HUES6 (cell line): ENCODE data around the gene TBX4.
"Not testable (repeated sequence)": the region's sequence is repeated elsewhere in the genome, so short reads cannot be mapped to it uniquely, and the experiment has no call there.

Experiments used
- H3K27ac ChIP-seq: 2 replicates; pipeline ENCODE4 v1.7.0; 2013; ENCODE audit warnings: low read depth, mild to moderate bottlenecking, low read length, inconsistent platforms
- H3K27me3 ChIP-seq: 2 replicates; pipeline ENCODE4 v1.6.1; 2013; ENCODE audit warnings: low read length; ENCODE audit not compliant: control insufficient read depth, insufficient read depth
- H3K36me3 ChIP-seq: 2 replicates; pipeline ENCODE4 v1.6.1; 2013; ENCODE audit warnings: low read length; ENCODE audit not compliant: control insufficient read depth, insufficient read depth
- H3K4me1 ChIP-seq: 2 replicates; pipeline ENCODE4 v1.6.1; 2013; ENCODE audit warnings: low read length; ENCODE audit not compliant: control insufficient read depth, insufficient read depth
- H3K4me3 ChIP-seq: 2 replicates; pipeline ENCODE4 v1.5.1; 2013; ENCODE audit warnings: low read depth, low read length
- H3K9ac ChIP-seq: one replicate; pipeline ENCODE4 v1.6.1; 2013; ENCODE audit warnings: mild to moderate bottlenecking, low read length
- H3K9me3 ChIP-seq: 2 replicates; pipeline ENCODE4 v1.6.1; 2013; ENCODE audit warnings: low read depth, low read length; ENCODE audit not compliant: control insufficient read depth, insufficient read depth

Gene TBX4

GRCh38 chr17:61489719-61490490 is 37.7 kb downstream of the TBX4 start:
- no peaks in the 10 kb centered on the region for H3K27me3 ChIP-seq
- H3K4me1 ChIP-seq: peaks cover 20% of the 10 kb centered on the region
- no peaks in the 10 kb centered on the region for H3K9me3 ChIP-seq
- H3K4me3 ChIP-seq: no peak overlapping the region
- no peak overlapping the region for H3K9ac ChIP-seq
- no peaks in the 10 kb centered on the region for H3K36me3 ChIP-seq
- H3K27ac ChIP-seq: no peak overlapping the region

GRCh38 chr17:61490540-61490975 is 38.3 kb downstream of the TBX4 start:
- no peak overlapping the region for H3K27ac ChIP-seq
- H3K9me3 ChIP-seq: no peaks in the 10 kb centered on the region
- no peaks in the 10 kb centered on the region for H3K27me3 ChIP-seq
- H3K36me3 ChIP-seq: no peaks in the 10 kb centered on the region
- peaks cover 23% of the 10 kb centered on the region for H3K4me1 ChIP-seq
- no peak overlapping the region for H3K9ac ChIP-seq
- no peak overlapping the region for H3K4me3 ChIP-seq

- no peaks in the 10 kb centered on the region for H3K27me3 ChIP-seq
- no peak overlapping the region for H3K4me3 ChIP-seq
- H3K27ac ChIP-seq: no peak overlapping the region
- H3K36me3 ChIP-seq: no peaks in the 10 kb centered on the region
- H3K9ac ChIP-seq: no peak overlapping the region
- no peaks in the 10 kb centered on the region for H3K9me3 ChIP-seq
- peaks cover 19% of the 10 kb centered on the region for H3K4me1 ChIP-seq
These were observed 39.8 kb downstream of the TBX4 start for GRCh38 chr17:61491981-61492380.

- Histone ChIP-seq H3K27me3 (no peaks in the 10 kb centered on the region), H3K4me3 (no peak overlapping the region), H3K36me3 (no peaks in the 10 kb centered on the region)
These were observed 40.7 kb downstream of the TBX4 start for GRCh38 chr17:61492759-61493526.

GRCh38 chr17:61493830-61494324 is 41.7 kb downstream of the TBX4 start:
- H3K4me3 ChIP-seq, H3K27me3 ChIP-seq, H3K9me3 ChIP-seq, H3K9ac ChIP-seq, H3K36me3 ChIP-seq, H3K27ac ChIP-seq: not testable (repeated sequence)
- H3K4me1 ChIP-seq: peaks cover 15% of the 10 kb centered on the region

More at GRCh38 chr17:61492759-61493526, 40.7 kb downstream of the TBX4 start:
- H3K9me3 ChIP-seq: no peaks in the 10 kb centered on the region
- H3K27ac ChIP-seq: no peak overlapping the region
- H3K4me1 ChIP-seq: peaks cover 15% of the 10 kb centered on the region
- no peak overlapping the region for H3K9ac ChIP-seq

GRCh38 chr17:61494325-61495160 is 42.3 kb downstream of the TBX4 start:
- H3K4me1 ChIP-seq: peaks cover 15% of the 10 kb centered on the region
- no peak overlapping the region for H3K4me3 ChIP-seq
- no peaks in the 10 kb centered on the region for H3K36me3 ChIP-seq
- no peaks in the 10 kb centered on the region for H3K9me3 ChIP-seq
- no peaks in the 10 kb centered on the region for H3K27me3 ChIP-seq
- H3K27ac ChIP-seq: no peak overlapping the region
- no peak overlapping the region for H3K9ac ChIP-seq

- no peak overlapping the region for H3K27ac ChIP-seq
- H3K27me3 ChIP-seq: no peaks in the 10 kb centered on the region
- H3K9ac ChIP-seq: no peak overlapping the region
- no peaks in the 10 kb centered on the region for H3K36me3 ChIP-seq
- H3K9me3 ChIP-seq: no peaks in the 10 kb centered on the region
- H3K4me3 ChIP-seq: no peak overlapping the region
- H3K4me1 ChIP-seq: peaks cover 15% of the 10 kb centered on the region
These were observed 43.1 kb downstream of the TBX4 start for GRCh38 chr17:61495161-61495857.

- Histone ChIP-seq H3K4me1 (peaks cover 15% of the 10 kb centered on the region), H3K9me3 (no peaks in the 10 kb centered on the region), H3K4me3 (no peak overlapping the region), H3K36me3 (no peaks in the 10 kb centered on the region), H3K9ac (no peak overlapping the region), H3K27ac (no peak overlapping the region), H3K27me3 (no peaks in the 10 kb centered on the region)
These were observed 44.1 kb downstream of the TBX4 start for GRCh38 chr17:61496174-61496956.

GRCh38 chr17:61496957-61497653 is 44.9 kb downstream of the TBX4 start:
- no peak overlapping the region for H3K27ac ChIP-seq
- no peak overlapping the region for H3K9ac ChIP-seq
- no peaks in the 10 kb centered on the region for H3K36me3 ChIP-seq
- H3K4me1 ChIP-seq: peaks cover 15% of the 10 kb centered on the region
- no peaks in the 10 kb centered on the region for H3K27me3 ChIP-seq
- no peaks in the 10 kb centered on the region for H3K9me3 ChIP-seq
- H3K4me3 ChIP-seq: no peak overlapping the region
